ENCODE results near the gene PPP2R3A. TPM values are rescaled to one million over a fixed set of nuclear protein-coding genes. Genes with fewer than 3 reads are reported as not detected.

PPP2R3A gene
- total RNA-seq, 2 experiments from 2014 or later: 0.44 to 0.49 TPM

DNA sequence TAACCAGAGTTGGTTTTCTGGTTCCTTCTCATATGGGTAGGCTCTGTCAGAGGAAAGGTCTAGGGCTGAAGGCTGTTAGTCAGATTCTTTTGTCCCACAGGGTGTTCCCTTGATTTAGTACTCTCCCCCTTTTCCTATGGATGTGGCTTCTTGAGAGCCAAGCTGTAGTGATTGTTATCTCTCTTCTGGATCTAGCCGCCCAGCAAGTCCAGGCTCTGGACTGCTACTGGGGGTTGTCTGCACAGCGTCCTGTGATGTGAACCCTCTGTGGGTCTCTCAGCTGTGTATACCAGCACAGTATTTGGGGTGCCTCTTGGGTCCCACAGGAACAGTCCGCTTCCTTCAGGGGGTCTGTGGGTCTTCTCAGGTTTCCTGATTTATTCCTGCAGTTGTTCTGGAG lies 70.8 kb downstream of the PPP2R3A start:
- no peaks in the 10 kb centered on the region for H3K4me1 Mint-ChIP-seq
- peaks cover 8% of the 10 kb centered on the region for H3K9me3 Mint-ChIP-seq
- H3K36me3 Mint-ChIP-seq: no peaks in the 10 kb centered on the region
- H3K27ac Mint-ChIP-seq: no peak overlapping the region
- H3K4me3 Mint-ChIP-seq: no peak overlapping the region
- H3K27me3 Mint-ChIP-seq: peaks cover 3% of the 10 kb centered on the region
- DNase-seq: no peak

GRCh38 chr3:136038668-136039067 lies 73.1 kb downstream of the PPP2R3A start:
- peaks cover 3% of the 10 kb centered on the region for H3K27me3 Mint-ChIP-seq
- no peak for DNase-seq
- H3K27ac Mint-ChIP-seq: no peak overlapping the region
- H3K36me3 Mint-ChIP-seq: no peaks in the 10 kb centered on the region
- no peak overlapping the region for H3K4me3 Mint-ChIP-seq
- H3K9me3 Mint-ChIP-seq: peaks cover 2% of the 10 kb centered on the region
- H3K4me1 Mint-ChIP-seq: no peaks in the 10 kb centered on the region

- Mint-ChIP-seq H3K4me3 (no peak overlapping the region), H3K9me3 (no peaks in the 10 kb centered on the region), H3K27ac (no peak overlapping the region), H3K4me1 (no peaks in the 10 kb centered on the region), H3K27me3 (peaks cover 3% of the 10 kb centered on the region), H3K36me3 (no peaks in the 10 kb centered on the region)
- DNase-seq: no peak
These were observed 77.2 kb downstream of the PPP2R3A start for GRCh38 chr3:136042608-136043221.

- Mint-ChIP-seq H3K4me1 (no peaks in the 10 kb centered on the region), H3K27me3 (peaks cover 3% of the 10 kb centered on the region), H3K4me3 (no peak overlapping the region), H3K9me3 (no peaks in the 10 kb centered on the region), H3K27ac (no peak overlapping the region), H3K36me3 (no peaks in the 10 kb centered on the region)
- DNase-seq: no peak
These were observed 79.6 kb downstream of the PPP2R3A start for GRCh38 chr3:136044980-136045745.

GRCh38 chr3:136048068-136048467 lies 82.5 kb downstream of the PPP2R3A start:
- no peaks in the 10 kb centered on the region for H3K36me3 Mint-ChIP-seq
- peaks cover 2% of the 10 kb centered on the region for H3K4me1 Mint-ChIP-seq
- H3K4me3 Mint-ChIP-seq: no peak overlapping the region
- H3K27ac Mint-ChIP-seq: no peak overlapping the region
- no peaks in the 10 kb centered on the region for H3K9me3 Mint-ChIP-seq
- peaks cover 5% of the 10 kb centered on the region for H3K27me3 Mint-ChIP-seq
- no peak for DNase-seq

GRCh38 chr3:136050250-136050649 lies 84.7 kb downstream of the PPP2R3A start:
- Mint-ChIP-seq H3K27ac (no peak overlapping the region), H3K36me3 (no peaks in the 10 kb centered on the region), H3K4me3 (no peak overlapping the region), H3K4me1 (peaks cover 2% of the 10 kb centered on the region), H3K9me3 (no peaks in the 10 kb centered on the region), H3K27me3 (peaks cover 5% of the 10 kb centered on the region)
- no peak for DNase-seq

DNA sequence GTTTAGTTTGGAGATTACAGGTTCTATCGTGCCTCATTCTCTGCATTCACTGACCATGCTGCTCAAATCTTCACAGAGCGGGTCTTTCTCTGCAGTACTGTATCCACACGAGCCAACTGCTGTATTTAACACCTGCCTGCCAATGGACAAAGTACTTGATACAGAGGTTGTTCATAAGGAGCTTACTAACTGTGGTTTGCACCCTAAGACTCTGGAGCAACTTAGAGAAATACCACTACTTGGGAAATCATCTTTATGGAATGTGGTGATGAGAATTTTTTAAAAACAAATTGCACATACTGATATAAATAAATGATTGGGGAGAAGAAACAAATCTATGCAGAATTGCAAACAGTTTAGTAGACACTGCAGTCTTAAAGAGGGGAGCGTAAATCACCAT lies 90.0 kb downstream of the PPP2R3A start:
- H3K27me3 Mint-ChIP-seq: peaks cover 18% of the 10 kb centered on the region
- no peak overlapping the region for H3K27ac Mint-ChIP-seq
- DNase-seq: no peak
- H3K4me3 Mint-ChIP-seq: no peak overlapping the region
- H3K9me3 Mint-ChIP-seq: peaks cover 3% of the 10 kb centered on the region
- H3K4me1 Mint-ChIP-seq: peaks cover 2% of the 10 kb centered on the region
- H3K36me3 Mint-ChIP-seq: no peaks in the 10 kb centered on the region

- Mint-ChIP-seq H3K9me3 (no peaks in the 10 kb centered on the region), H3K27ac (no peak overlapping the region), H3K4me3 (no peak overlapping the region), H3K27me3 (no peaks in the 10 kb centered on the region), H3K4me1 (peaks cover 5% of the 10 kb centered on the region), H3K36me3 (no peaks in the 10 kb centered on the region)
- DNase-seq: no peak
These were observed 101.7 kb downstream of the PPP2R3A start for GRCh38 chr3:136067211-136067610.

DNA sequence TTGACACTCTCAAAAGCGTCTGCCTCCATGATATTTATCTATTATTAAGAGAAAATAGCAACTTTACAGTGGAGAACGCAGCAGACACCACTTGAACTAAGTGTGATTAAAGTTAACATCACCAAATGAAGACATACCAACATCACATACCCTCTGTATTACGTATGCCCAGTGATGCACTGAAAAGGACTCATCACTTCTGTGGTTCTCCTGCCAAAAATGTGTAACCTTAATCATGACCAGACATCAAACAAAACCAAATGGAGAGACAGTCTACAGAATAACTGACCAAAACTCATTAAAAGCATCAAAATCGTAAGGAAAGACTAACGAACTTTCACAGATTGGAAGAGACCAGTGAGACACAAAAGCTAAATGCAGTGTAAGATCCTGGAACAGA lies 103.2 kb downstream of the PPP2R3A start:
- Mint-ChIP-seq H3K36me3 (no peaks in the 10 kb centered on the region), H3K9me3 (no peaks in the 10 kb centered on the region), H3K4me1 (peaks cover 5% of the 10 kb centered on the region), H3K27ac (no peak overlapping the region), H3K4me3 (no peak overlapping the region), H3K27me3 (no peaks in the 10 kb centered on the region)
- DNase-seq: no peak

DNA sequence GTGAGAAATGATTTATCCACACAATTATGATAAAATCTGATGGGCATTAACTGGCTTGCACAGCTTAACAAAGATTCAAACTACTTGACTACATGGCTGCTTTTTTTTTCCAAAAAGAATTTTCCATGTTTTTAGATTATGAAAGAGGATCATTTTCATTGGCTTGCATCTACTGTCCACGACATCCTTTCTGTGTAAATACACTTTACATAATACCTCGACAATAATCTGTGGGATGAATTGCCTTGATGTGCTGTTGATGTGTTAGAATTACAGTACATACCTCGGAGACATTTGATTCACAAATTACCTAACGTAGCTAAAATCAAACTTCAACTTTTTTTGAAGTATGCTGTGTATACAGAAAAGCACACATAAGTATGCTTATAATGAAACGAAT lies 104.4 kb downstream of the PPP2R3A start:
- no peaks in the 10 kb centered on the region for H3K36me3 Mint-ChIP-seq
- DNase-seq: no peak
- no peak overlapping the region for H3K27ac Mint-ChIP-seq

DNA sequence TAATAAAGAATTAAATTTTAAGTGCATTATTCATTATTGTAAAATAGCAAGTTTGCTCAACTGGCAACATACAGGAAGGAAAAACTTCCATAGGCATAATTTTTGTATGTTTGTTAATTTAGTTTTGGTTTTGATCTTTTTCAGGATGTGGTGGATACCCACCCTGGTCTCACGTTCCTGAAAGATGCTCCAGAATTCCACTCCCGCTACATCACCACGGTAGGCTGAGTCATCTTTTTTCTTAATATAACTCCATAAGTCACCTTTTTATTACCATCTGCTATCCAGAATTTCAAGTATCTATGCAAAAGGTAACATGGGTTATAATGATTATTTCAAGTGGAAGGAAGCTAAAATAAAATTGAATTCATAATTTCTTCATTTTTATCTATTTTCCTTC lies 104.8 kb downstream of the PPP2R3A start:
- no peaks in the 10 kb centered on the region for H3K9me3 Mint-ChIP-seq
- no peak overlapping the region for H3K27ac Mint-ChIP-seq
- H3K4me1 Mint-ChIP-seq: peaks cover 5% of the 10 kb centered on the region
- no peaks in the 10 kb centered on the region for H3K36me3 Mint-ChIP-seq
- no peak overlapping the region for H3K4me3 Mint-ChIP-seq
- no peak for DNase-seq
- H3K27me3 Mint-ChIP-seq: no peaks in the 10 kb centered on the region

More for the DNA sequence above, 104.4 kb downstream of the PPP2R3A start:
- no peaks in the 10 kb centered on the region for H3K27me3 Mint-ChIP-seq
- peaks cover 5% of the 10 kb centered on the region for H3K4me1 Mint-ChIP-seq
- no peaks in the 10 kb centered on the region for H3K9me3 Mint-ChIP-seq
- no peak overlapping the region for H3K4me3 Mint-ChIP-seq

- no peak for DNase-seq
- no peaks in the 10 kb centered on the region for H3K9me3 Mint-ChIP-seq
- H3K36me3 Mint-ChIP-seq: no peaks in the 10 kb centered on the region
- H3K4me3 Mint-ChIP-seq: no peak overlapping the region
- H3K27ac Mint-ChIP-seq: no peak overlapping the region
- H3K27me3 Mint-ChIP-seq: no peaks in the 10 kb centered on the region
- peaks cover 5% of the 10 kb centered on the region for H3K4me1 Mint-ChIP-seq
These were observed 105.7 kb downstream of the PPP2R3A start for GRCh38 chr3:136070953-136071949.

DNA sequence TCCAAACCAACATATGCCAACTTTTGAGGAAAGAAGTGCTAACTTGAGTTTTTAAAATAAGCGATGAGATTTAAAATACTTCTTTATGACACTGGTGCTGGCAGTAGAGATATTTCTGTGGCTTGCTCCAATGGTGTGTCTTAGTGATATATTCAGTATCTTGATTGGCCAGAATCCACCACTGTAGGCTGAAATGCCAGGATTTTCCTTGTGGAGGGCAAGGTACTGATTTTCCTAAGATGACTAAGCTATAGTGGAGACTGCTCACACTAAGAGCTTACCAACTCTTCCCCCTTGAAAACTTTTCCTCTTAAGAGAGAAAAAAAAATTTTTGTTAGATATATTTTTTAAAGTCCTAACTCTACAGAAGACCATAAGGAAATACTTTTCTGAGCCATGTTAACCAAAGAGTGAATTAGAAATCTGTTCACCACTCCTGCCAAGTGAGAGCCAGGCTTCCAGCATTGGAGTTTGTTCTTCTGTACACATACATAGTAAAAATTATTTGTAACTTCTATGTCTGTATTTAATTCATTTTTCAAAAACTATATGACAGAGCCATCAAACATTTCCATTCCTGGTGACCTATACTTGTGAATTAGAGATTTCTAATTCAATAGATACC lies 109.1 kb downstream of the PPP2R3A start:
- Mint-ChIP-seq H3K27ac (no peak overlapping the region), H3K27me3 (no peaks in the 10 kb centered on the region), H3K4me3 (no peak overlapping the region), H3K4me1 (peaks cover 5% of the 10 kb centered on the region), H3K9me3 (no peaks in the 10 kb centered on the region), H3K36me3 (no peaks in the 10 kb centered on the region)
- DNase-seq: no peak

DNA sequence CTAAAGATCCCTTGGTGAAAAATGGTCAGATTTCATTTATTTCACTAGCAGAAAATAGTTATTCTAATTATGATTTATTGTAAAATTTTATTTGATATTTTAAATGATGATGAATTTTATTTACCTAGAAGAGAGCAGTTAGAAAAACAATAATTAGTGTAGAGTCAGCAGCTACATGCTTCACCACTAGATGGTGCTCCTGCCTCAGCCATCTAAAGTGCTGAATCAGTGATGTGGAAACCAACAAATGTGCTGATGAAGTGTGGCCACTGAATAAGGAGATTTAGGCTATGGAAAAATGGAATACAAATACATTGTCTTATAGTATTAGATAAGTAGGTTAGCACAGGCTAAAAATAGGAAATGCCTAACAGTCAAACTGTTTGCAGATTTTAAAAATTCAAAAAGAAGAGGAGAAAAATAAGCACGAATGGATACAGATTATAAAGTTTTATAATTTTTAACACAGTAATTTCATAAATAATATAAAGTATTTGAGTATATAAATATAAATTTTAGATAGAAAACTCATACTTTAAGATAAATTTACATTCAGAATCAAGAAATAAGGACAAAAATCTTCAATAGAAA lies 109.8 kb downstream of the PPP2R3A start:
- peak; percentile 60 for DNase-seq
- peaks cover 5% of the 10 kb centered on the region for H3K4me1 Mint-ChIP-seq
- no peak overlapping the region for H3K4me3 Mint-ChIP-seq
- H3K27me3 Mint-ChIP-seq: no peaks in the 10 kb centered on the region
- no peak overlapping the region for H3K27ac Mint-ChIP-seq
- no peaks in the 10 kb centered on the region for H3K36me3 Mint-ChIP-seq
- no peaks in the 10 kb centered on the region for H3K9me3 Mint-ChIP-seq

All from activated naive CD8-positive, alpha-beta T cell treated with anti-CD3 and anti-CD28 coated beads for 36 hours (primary cell).